TTC549 (cell line): ENCODE measurements around the gene LTBP1.
A peak's percentile ranks its signal among the peaks of the same experiment; 100 is the strongest.

Experiments
- FAIRE-seq: peaks from 2 replicates; lab custom pipeline; 2012; peaks lifted over from hg19 to GRCh38; lab: Jason Lieb, UNC

Gene LTBP1

GRCh38 chr2:33314541-33314940, 367.8 kb downstream of the LTBP1 start:
- FAIRE-seq = no peak

- no peak for FAIRE-seq
These were observed 369.6 kb downstream of the LTBP1 start for GRCh38 chr2:33316328-33316727.

GRCh38 chr2:33317369-33318007, 370.7 kb downstream of the LTBP1 start:
- no peak for FAIRE-seq

GRCh38 chr2:33318456-33318855, 371.7 kb downstream of the LTBP1 start:
- no peak for FAIRE-seq

GRCh38 chr2:33320573-33320972, 373.8 kb downstream of the LTBP1 start:
- FAIRE-seq = no peak

GRCh38 chr2:33321236-33321771, 374.6 kb downstream of the LTBP1 start:
- FAIRE-seq = no peak

GRCh38 chr2:33321876-33322483, 375.2 kb downstream of the LTBP1 start:
- FAIRE-seq = no peak

- FAIRE-seq = no peak
These were observed 375.9 kb downstream of the LTBP1 start for GRCh38 chr2:33322612-33323011.

GRCh38 chr2:33323957-33324356, 377.2 kb downstream of the LTBP1 start:
- FAIRE-seq = peak; percentile 76

- FAIRE-seq = no peak
These were observed 379.3 kb downstream of the LTBP1 start for GRCh38 chr2:33326100-33326499.

- FAIRE-seq = no peak
These were observed 386.7 kb downstream of the LTBP1 start for GRCh38 chr2:33333433-33333832.

GRCh38 chr2:33334083-33334482, 387.3 kb downstream of the LTBP1 start:
- FAIRE-seq = no peak

GRCh38 chr2:33335516-33335915, 388.8 kb downstream of the LTBP1 start:
- FAIRE-seq = no peak

- no peak for FAIRE-seq
These were observed 389.4 kb downstream of the LTBP1 start for GRCh38 chr2:33336036-33336625.

GRCh38 chr2:33337385-33337960, 390.7 kb downstream of the LTBP1 start:
- no peak for FAIRE-seq

GRCh38 chr2:33337981-33338380, 391.2 kb downstream of the LTBP1 start:
- FAIRE-seq = no peak

GRCh38 chr2:33339269-33339668, 392.5 kb downstream of the LTBP1 start:
- no peak for FAIRE-seq

- FAIRE-seq = no peak
These were observed 393.5 kb downstream of the LTBP1 start for GRCh38 chr2:33340280-33340679.

- FAIRE-seq = no peak
These were observed 395.4 kb downstream of the LTBP1 start for GRCh38 chr2:33342171-33342570.

- no peak for FAIRE-seq
These were observed 396.0 kb downstream of the LTBP1 start for GRCh38 chr2:33342705-33343104.

GRCh38 chr2:33343387-33343895, 396.7 kb downstream of the LTBP1 start:
- no peak for FAIRE-seq

- no peak for FAIRE-seq
These were observed 397.5 kb downstream of the LTBP1 start for GRCh38 chr2:33344230-33344629.

- FAIRE-seq = no peak
These were observed 401.1 kb downstream of the LTBP1 start for GRCh38 chr2:33347856-33348255.
